Tibial artery (tissue), 4 donors: ENCODE results near the gene GRP.

ENCODE experiments used
- DNase-seq, 2 donors: peaks; one replicate each; pipeline ENCODE4 v3.0.0-alpha.2; 2019
- H3K27ac ChIP-seq, 2 donors: fragments of 200-600 bp; sonication (generic) in 1 of 2; 1 replicate in 1 of 2; 2 replicates in 1 of 2; pipeline ENCODE4 v1.5.1; 2018 to 2019; ENCODE audit warnings: mild to moderate bottlenecking in 1 of 2
- H3K27me3 ChIP-seq, 2 donors: fragments of 200-600 bp; sonication (generic) in 1 of 2; one replicate each; pipeline versions ENCODE4 v1.5.1 to v1.6.0; 2016 to 2019
- H3K36me3 ChIP-seq, 3 donors: fragments of 200-600 bp; sonication (generic) in 2 of 3; one replicate each; pipeline ENCODE4 v1.5.1; 2016 to 2019; ENCODE audit warnings: mild to moderate bottlenecking in 2 of 3
- H3K4me1 ChIP-seq, 4 donors: fragments of 200-600 bp; sonication (generic) in 2 of 4; 1 replicate in 3 of 4; 2 replicates in 1 of 4; pipeline ENCODE4 v1.5.1; 2016 to 2019
- H3K4me3 ChIP-seq, 2 donors: fragments of 200-600 bp; sonication (generic) in 1 of 2; 1 replicate in 1 of 2; 2 replicates in 1 of 2; pipeline ENCODE4 v1.5.1; 2018 to 2019; ENCODE audit warnings: mild to moderate bottlenecking in 2 of 2
- H3K9me3 ChIP-seq, 3 donors: fragments of 200-600 bp; sonication (generic) in 1 of 3; one replicate each; pipeline ENCODE4 v1.5.1; 2016 to 2019
- CTCF ChIP-seq, 2 experiments: fragments of 200-600 bp in 1 of 2; fragments of 450-650 bp in 1 of 2; IDR thresholded peaks; one replicate each; pipeline ENCODE4 v1.5.1; 2017 to 2019; ENCODE audit warnings: antibody characterized with exemption in 2 of 2, mild to moderate bottlenecking in 1 of 2, moderate library complexity in 1 of 2
- intact Hi-C: fragments of 100-400 bp; cut with DNase I; formaldehyde crosslinking; loops from one replicate; pipeline ENCODE4 v1.15.0; 2023; ENCODE audit warnings: low total_unique reads

The GRP gene

GRCh38 chr18:59269563-59270119 is 49.7 kb downstream of the GRP start:
- Histone ChIP-seq H3K27ac (no peak overlapping the region), H3K4me1 (peaks cover 0 to 50% (median 37%) of the 10 kb centered on the region in 4 donors), H3K9me3 (no peaks in the 10 kb centered on the region), H3K4me3 (peak overlapping the region in 1 of 2 donors; percentile 25), H3K36me3 (no peaks in the 10 kb centered on the region), H3K27me3 (peaks cover 4 to 99% of the 10 kb centered on the region in 2 donors)
- no peak for TF ChIP-seq CTCF (IDR thresholded peaks at IDR 0.05)
- intact Hi-C loops = no loop called here
- no peak for DNase-seq

- no peak for TF ChIP-seq CTCF (IDR thresholded peaks at IDR 0.05)
- Histone ChIP-seq H3K27ac (no peak overlapping the region), H3K4me1 (peaks cover 0 to 45% (median 33%) of the 10 kb centered on the region in 4 donors), H3K27me3 (peaks cover 4 to 99% of the 10 kb centered on the region in 2 donors), H3K36me3 (no peaks in the 10 kb centered on the region), H3K9me3 (no peaks in the 10 kb centered on the region), H3K4me3 (no peak overlapping the region)
- DNase-seq = no peak
- intact Hi-C loops = no loop called here
Observed at GRCh38 chr18:59270689-59271257, 50.8 kb downstream of the GRP start.

GRCh38 chr18:59271606-59272220 is 51.8 kb downstream of the GRP start:
- H3K27ac ChIP-seq = no peak overlapping the region
- intact Hi-C loops = no loop called here
- H3K4me3 ChIP-seq = peak overlapping the region in 1 of 2 donors; percentile 45
- DNase-seq = no peak
- no peaks in the 10 kb centered on the region for H3K9me3 ChIP-seq
- no peak for TF ChIP-seq CTCF (IDR thresholded peaks at IDR 0.05)
- H3K36me3 ChIP-seq = no peaks in the 10 kb centered on the region
- peaks cover 0 to 45% (median 33%) of the 10 kb centered on the region in 4 donors for H3K4me1 ChIP-seq
- peaks cover 4 to 99% of the 10 kb centered on the region in 2 donors for H3K27me3 ChIP-seq

GRCh38 chr18:59272221-59272888 is 52.4 kb downstream of the GRP start:
- no peak for DNase-seq
- TF ChIP-seq CTCF (IDR thresholded peaks at IDR 0.05) = no peak
- H3K27me3 ChIP-seq = peaks cover 4 to 97% of the 10 kb centered on the region in 2 donors
- peaks cover 0 to 45% (median 33%) of the 10 kb centered on the region in 4 donors for H3K4me1 ChIP-seq
- no peaks in the 10 kb centered on the region for H3K9me3 ChIP-seq
- no peak overlapping the region for H3K27ac ChIP-seq
- intact Hi-C loops = no loop called here
- peak overlapping the region; percentile 16 to 45 for H3K4me3 ChIP-seq
- H3K36me3 ChIP-seq = no peaks in the 10 kb centered on the region

- no peak for DNase-seq
- Histone ChIP-seq H3K4me3 (peak within 1 kb of the TSS; percentile 16 to 45), H3K9me3 (no peaks in the 10 kb centered on the region), H3K27ac (no peak within 1 kb of the TSS), H3K36me3 (no peaks in the 10 kb centered on the region), H3K27me3 (peaks cover 4 to 92% of the 10 kb centered on the region in 2 donors), H3K4me1 (peaks cover 0 to 39% (median 27%) of the 10 kb centered on the region in 4 donors)
- intact Hi-C loops = no loop called here
- TF ChIP-seq CTCF (IDR thresholded peaks at IDR 0.05) = no peak
Observed at GRCh38 chr18:59272891-59273758, 53.2 kb downstream of the GRP start, which contains the start of gene RAX. TSS of gene RAX (minus strand) at chr18:59273454. CDS start at chr18:59273206, 248 bp downstream.
